ENCODE measurements around the gene HOXA4.

HOXA4 gene

GRCh38 chr7:27091105-27091504 is 39.5 kb downstream of the HOXA4 start:
- DNase-seq (ENCODE audit: extremely low read depth, insufficient read length), result no peak
- TF ChIP-seq CTCF (IDR thresholded peaks at IDR 0.05; ENCODE audit: insufficient read depth, low read length, poor library complexity, severe bottlenecking), result no peak
- Histone ChIP-seq H3K4me3 (replicated peaks; ENCODE audit: low read depth, low read length) (no peak overlapping the region), H3K36me3 (ENCODE audit: control insufficient read depth, insufficient read depth, low read length) (no peaks in the 10 kb centered on the region), H3K27me3 (replicated peaks; ENCODE audit: control insufficient read depth, insufficient read depth, low read length) (no peaks in the 10 kb centered on the region)

- no peak for DNase-seq (ENCODE audit: extremely low read depth, insufficient read length)
- TF ChIP-seq CTCF (IDR thresholded peaks at IDR 0.05; ENCODE audit: insufficient read depth, low read length, poor library complexity, severe bottlenecking), result no peak
- H3K27me3 ChIP-seq (replicated peaks; ENCODE audit: control insufficient read depth, insufficient read depth, low read length), result no peaks in the 10 kb centered on the region
- no peaks in the 10 kb centered on the region for H3K36me3 ChIP-seq (ENCODE audit: control insufficient read depth, insufficient read depth, low read length)
- no peak overlapping the region for H3K4me3 ChIP-seq (replicated peaks; ENCODE audit: low read depth, low read length)
Measured at GRCh38 chr7:27088002-27088922, 42.3 kb downstream of the HOXA4 start.

GRCh38 chr7:27083646-27084045 is 46.9 kb downstream of the HOXA4 start:
- DNase-seq (ENCODE audit: extremely low read depth, insufficient read length), result no peak
- no peaks in the 10 kb centered on the region for H3K27me3 ChIP-seq (replicated peaks; ENCODE audit: control insufficient read depth, insufficient read depth, low read length)
- H3K36me3 ChIP-seq (ENCODE audit: control insufficient read depth, insufficient read depth, low read length), result no peaks in the 10 kb centered on the region
- TF ChIP-seq CTCF (IDR thresholded peaks at IDR 0.05; ENCODE audit: insufficient read depth, low read length, poor library complexity, severe bottlenecking), result no peak
- H3K4me3 ChIP-seq (replicated peaks; ENCODE audit: low read depth, low read length), result no peak overlapping the region

- H3K27me3 ChIP-seq (replicated peaks; ENCODE audit: control insufficient read depth, insufficient read depth, low read length), result no peaks in the 10 kb centered on the region
- no peak for DNase-seq (ENCODE audit: extremely low read depth, insufficient read length)
- TF ChIP-seq CTCF (IDR thresholded peaks at IDR 0.05; ENCODE audit: insufficient read depth, low read length, poor library complexity, severe bottlenecking), result no peak
- H3K4me3 ChIP-seq (replicated peaks; ENCODE audit: low read depth, low read length), result no peak overlapping the region
- no peaks in the 10 kb centered on the region for H3K36me3 ChIP-seq (ENCODE audit: control insufficient read depth, insufficient read depth, low read length)
Measured at GRCh38 chr7:27082171-27082570, 48.4 kb downstream of the HOXA4 start.

GRCh38 chr7:27080844-27081436 is 49.6 kb downstream of the HOXA4 start:
- H3K27me3 ChIP-seq (replicated peaks; ENCODE audit: control insufficient read depth, insufficient read depth, low read length), result no peaks in the 10 kb centered on the region
- H3K4me3 ChIP-seq (replicated peaks; ENCODE audit: low read depth, low read length), result no peak overlapping the region
- no peaks in the 10 kb centered on the region for H3K36me3 ChIP-seq (ENCODE audit: control insufficient read depth, insufficient read depth, low read length)
- DNase-seq (ENCODE audit: extremely low read depth, insufficient read length), result no peak
- no peak for TF ChIP-seq CTCF (IDR thresholded peaks at IDR 0.05; ENCODE audit: insufficient read depth, low read length, poor library complexity, severe bottlenecking)
